ENCODE results near the gene POLR2H.
"Not testable (repeated sequence)": the region's sequence is repeated elsewhere in the genome, so short reads cannot be mapped to it uniquely, and the experiment has no call there.

POLR2H gene

GRCh38 chr3:184335661-184336546 lies 25.6 kb upstream of the POLR2H start:
- peak; percentile 72 to 84 for DNase-seq

GRCh38 chr3:184336547-184337398 lies 24.7 kb upstream of the POLR2H start:
- DNase-seq, result peak; percentile 59 to 69

- no peak for DNase-seq
Observed at GRCh38 chr3:184337399-184337714, 24.2 kb upstream of the POLR2H start, which contains the start of gene FAM131A. Gene FAM131A (plus strand): TSS chr3:184337600. CDS start chr3:184337631, 31 bp downstream.

- DNase-seq, result no peak
Observed at GRCh38 chr3:184337981-184338380, 23.5 kb upstream of the POLR2H start.

GRCh38 chr3:184338511-184338945 lies 23.0 kb upstream of the POLR2H start:
- DNase-seq, result peak; percentile 33 to 76

- no peak for DNase-seq
Observed at GRCh38 chr3:184339001-184339400, 22.5 kb upstream of the POLR2H start.

GRCh38 chr3:184339451-184340135 lies 21.9 kb upstream of the POLR2H start:
- not testable (repeated sequence) for DNase-seq

- DNase-seq, result no peak
Observed at GRCh38 chr3:184341925-184342324, 19.6 kb upstream of the POLR2H start.

GRCh38 chr3:184343200-184343876 lies 18.2 kb upstream of the POLR2H start:
- DNase-seq, result no peak

GRCh38 chr3:184344579-184345316 lies 16.8 kb upstream of the POLR2H start:
- DNase-seq, result no peak

GRCh38 chr3:184345317-184346144 lies 16.0 kb upstream of the POLR2H start:
- peak; percentile 83 to 87 for DNase-seq

GRCh38 chr3:184346480-184347190 lies 14.9 kb upstream of the POLR2H start:
- no peak for DNase-seq

GRCh38 chr3:184347321-184348056 lies 14.0 kb upstream of the POLR2H start:
- DNase-seq, result no peak

GRCh38 chr3:184348057-184348382 lies 13.5 kb upstream of the POLR2H start:
- DNase-seq, result no peak

GRCh38 chr3:184349563-184350470 lies 11.7 kb upstream of the POLR2H start:
- DNase-seq, result no peak

- no peak for DNase-seq
Observed at GRCh38 chr3:184350618-184351017, 10.9 kb upstream of the POLR2H start.

- no peak for DNase-seq
Observed at GRCh38 chr3:184351511-184352148, 9.9 kb upstream of the POLR2H start.

Data from inflammatory macrophage (primary cell).